ENCODE results near the gene NUCB1.

Gene NUCB1

GRCh38 chr19:48935864-48936263, 35.8 kb downstream of the NUCB1 start:
- H3K9ac ChIP-seq (ENCODE audit: low read depth, low read length, poor library complexity, severe bottlenecking), result no peak overlapping the region
- TF ChIP-seq, protein P1, sequence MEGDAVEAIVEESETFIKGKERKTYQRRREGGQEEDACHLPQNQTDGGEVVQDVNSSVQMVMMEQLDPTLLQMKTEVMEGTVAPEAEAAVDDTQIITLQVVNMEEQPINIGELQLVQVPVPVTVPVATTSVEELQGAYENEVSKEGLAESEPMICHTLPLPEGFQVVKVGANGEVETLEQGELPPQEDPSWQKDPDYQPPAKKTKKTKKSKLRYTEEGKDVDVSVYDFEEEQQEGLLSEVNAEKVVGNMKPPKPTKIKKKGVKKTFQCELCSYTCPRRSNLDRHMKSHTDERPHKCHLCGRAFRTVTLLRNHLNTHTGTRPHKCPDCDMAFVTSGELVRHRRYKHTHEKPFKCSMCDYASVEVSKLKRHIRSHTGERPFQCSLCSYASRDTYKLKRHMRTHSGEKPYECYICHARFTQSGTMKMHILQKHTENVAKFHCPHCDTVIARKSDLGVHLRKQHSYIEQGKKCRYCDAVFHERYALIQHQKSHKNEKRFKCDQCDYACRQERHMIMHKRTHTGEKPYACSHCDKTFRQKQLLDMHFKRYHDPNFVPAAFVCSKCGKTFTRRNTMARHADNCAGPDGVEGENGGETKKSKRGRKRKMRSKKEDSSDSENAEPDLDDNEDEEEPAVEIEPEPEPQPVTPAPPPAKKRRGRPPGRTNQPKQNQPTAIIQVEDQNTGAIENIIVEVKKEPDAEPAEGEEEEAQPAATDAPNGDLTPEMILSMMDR (conservative IDR thresholded peaks at IDR 0.05; ENCODE audit: low read length), result no peak
- TF ChIP-seq EZH2phosphoT487 (IDR thresholded peaks at IDR 0.05; ENCODE audit: borderline replicate concordance), result no peak
- no peaks in the 10 kb centered on the region for H4K20me1 ChIP-seq (ENCODE audit: insufficient read depth, low read length, poor library complexity, severe bottlenecking)
- no peaks in the 10 kb centered on the region for H3K9me3 ChIP-seq (ENCODE audit: insufficient read depth, low read depth, low read length)
- no peak overlapping the region for H3K4me3 ChIP-seq (ENCODE audit: low read length, poor library complexity, severe bottlenecking)
- H3K4me2 ChIP-seq (ENCODE audit: low read depth, low read length, poor library complexity, severe bottlenecking), result no peak overlapping the region
- no peaks in the 10 kb centered on the region for H3K79me2 ChIP-seq (ENCODE audit: insufficient read depth, low read length)
- no peaks in the 10 kb centered on the region for H3K36me3 ChIP-seq (ENCODE audit: insufficient read depth, low read length)
- no peaks in the 10 kb centered on the region for H3K27me3 ChIP-seq (ENCODE audit: insufficient read depth, low read length, poor library complexity, severe bottlenecking)
- peaks cover 10% of the 10 kb centered on the region for H3K4me1 ChIP-seq (ENCODE audit: insufficient read depth, low read length, poor library complexity, severe bottlenecking)
- H3K9me2 ChIP-seq (replicated peaks; ENCODE audit: low read depth, low read length), result no peaks in the 10 kb centered on the region
- H3F3A ChIP-seq (ENCODE audit: low read depth), result no peaks in the 10 kb centered on the region
- no peak overlapping the region for H2AFZ ChIP-seq (ENCODE audit: low read length)

DNA sequence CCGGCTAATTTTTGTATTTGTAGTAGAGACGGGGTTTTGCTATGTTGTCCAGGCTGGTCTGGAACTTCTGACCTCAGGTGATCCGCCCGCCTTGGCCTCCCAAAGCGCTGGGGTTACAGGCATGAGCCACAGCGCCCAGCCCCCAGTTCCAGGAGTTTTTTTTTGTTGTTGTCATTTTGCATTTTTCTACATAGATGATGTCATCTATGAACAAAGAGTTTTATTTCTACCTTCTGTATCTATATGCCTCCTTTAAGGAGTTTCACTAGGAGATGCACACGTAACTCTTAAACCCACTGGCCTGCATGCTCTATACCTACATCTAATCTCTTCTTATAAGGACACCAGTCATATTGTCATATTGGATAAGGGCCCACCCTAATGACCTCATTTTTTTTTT, 38.1 kb downstream of the NUCB1 start:
- no peaks in the 10 kb centered on the region for H3K9me2 ChIP-seq (replicated peaks; ENCODE audit: low read depth, low read length)
- H4K20me1 ChIP-seq (ENCODE audit: insufficient read depth, low read length, poor library complexity, severe bottlenecking), result no peaks in the 10 kb centered on the region
- H3K4me1 ChIP-seq (ENCODE audit: insufficient read depth, low read length, poor library complexity, severe bottlenecking), result peaks cover 8% of the 10 kb centered on the region
- no peaks in the 10 kb centered on the region for H3F3A ChIP-seq (ENCODE audit: low read depth)
- TF ChIP-seq, protein P1 (conservative IDR thresholded peaks at IDR 0.05; ENCODE audit: low read length), result no peak
- TF ChIP-seq EZH2phosphoT487 (IDR thresholded peaks at IDR 0.05; ENCODE audit: borderline replicate concordance), result no peak
- no peak overlapping the region for H3K9ac ChIP-seq (ENCODE audit: low read depth, low read length, poor library complexity, severe bottlenecking)
- no peak overlapping the region for H3K4me3 ChIP-seq (ENCODE audit: low read length, poor library complexity, severe bottlenecking)
- no peaks in the 10 kb centered on the region for H3K36me3 ChIP-seq (ENCODE audit: insufficient read depth, low read length)
- H3K27me3 ChIP-seq (ENCODE audit: insufficient read depth, low read length, poor library complexity, severe bottlenecking), result no peaks in the 10 kb centered on the region
- H3K4me2 ChIP-seq (ENCODE audit: low read depth, low read length, poor library complexity, severe bottlenecking), result no peak overlapping the region
- H2AFZ ChIP-seq (ENCODE audit: low read length), result no peak overlapping the region
- H3K9me3 ChIP-seq (ENCODE audit: insufficient read depth, low read depth, low read length), result no peaks in the 10 kb centered on the region
- no peaks in the 10 kb centered on the region for H3K79me2 ChIP-seq (ENCODE audit: insufficient read depth, low read length)

GRCh38 chr19:48940902-48941301, 40.8 kb downstream of the NUCB1 start:
- H4K20me1 ChIP-seq (ENCODE audit: insufficient read depth, low read length, poor library complexity, severe bottlenecking), result no peaks in the 10 kb centered on the region
- no peak overlapping the region for H2AFZ ChIP-seq (ENCODE audit: low read length)
- H3K9me2 ChIP-seq (replicated peaks; ENCODE audit: low read depth, low read length), result no peaks in the 10 kb centered on the region
- no peaks in the 10 kb centered on the region for H3K36me3 ChIP-seq (ENCODE audit: insufficient read depth, low read length)
- H3K4me3 ChIP-seq (ENCODE audit: low read length, poor library complexity, severe bottlenecking), result no peak overlapping the region
- no peaks in the 10 kb centered on the region for H3K79me2 ChIP-seq (ENCODE audit: insufficient read depth, low read length)
- no peak overlapping the region for H3K4me2 ChIP-seq (ENCODE audit: low read depth, low read length, poor library complexity, severe bottlenecking)
- no peak for TF ChIP-seq EZH2phosphoT487 (IDR thresholded peaks at IDR 0.05; ENCODE audit: borderline replicate concordance)
- TF ChIP-seq, protein P1 (conservative IDR thresholded peaks at IDR 0.05; ENCODE audit: low read length), result no peak
- no peak overlapping the region for H3K9ac ChIP-seq (ENCODE audit: low read depth, low read length, poor library complexity, severe bottlenecking)
- H3K4me1 ChIP-seq (ENCODE audit: insufficient read depth, low read length, poor library complexity, severe bottlenecking), result no peaks in the 10 kb centered on the region
- H3K27me3 ChIP-seq (ENCODE audit: insufficient read depth, low read length, poor library complexity, severe bottlenecking), result no peaks in the 10 kb centered on the region
- H3F3A ChIP-seq (ENCODE audit: low read depth), result no peaks in the 10 kb centered on the region
- no peaks in the 10 kb centered on the region for H3K9me3 ChIP-seq (ENCODE audit: insufficient read depth, low read depth, low read length)
